Smooth muscle cell (in vitro differentiated cells): ENCODE data around the gene CAPN13. TPM values are rescaled to one million over a fixed set of nuclear protein-coding genes. Genes with fewer than 3 reads are reported as not detected.

Source experiments
- DNase-seq: peaks from one replicate; lab custom pipeline; 2025; ENCODE audit not compliant: unreplicated experiment; lab: John Stamatoyannopoulos, UW
- H2AFZ ChIP-seq: fragments of 200-600 bp; sonication (generic); 2 replicates; pipeline ENCODE4 v1.6.0; 2016; ENCODE audit warnings: antibody characterized with exemption, low read depth, mild to moderate bottlenecking
- H3F3A ChIP-seq: fragments of 200-600 bp; sonication (generic); 2 replicates; pipeline ENCODE4 v1.6.0; 2017; ENCODE audit warnings: antibody characterized with exemption, low read depth
- H3K27ac ChIP-seq: fragments of 200-600 bp; sonication (generic); 2 replicates; pipeline ENCODE4 v1.5.1; 2016; ENCODE audit warnings: low read depth, mild to moderate bottlenecking
- H3K27me3 ChIP-seq: fragments of 200-600 bp; sonication (generic); 2 replicates; pipeline ENCODE4 v1.6.1; 2016; ENCODE audit warnings: low read depth, mild to moderate bottlenecking
- H3K36me3 ChIP-seq: fragments of 200-600 bp; sonication (generic); 2 replicates; pipeline ENCODE4 v1.5.1; 2016; ENCODE audit warnings: low read depth
- H3K4me1 ChIP-seq: fragments of 200-600 bp; sonication (generic); 2 replicates; pipeline ENCODE4 v1.5.1; 2016; ENCODE audit warnings: low read depth
- H3K4me2 ChIP-seq: fragments of 200-600 bp; sonication (generic); 2 replicates; pipeline ENCODE4 v1.6.0; 2016; ENCODE audit warnings: mild to moderate bottlenecking
- H3K4me3 ChIP-seq: fragments of 200-600 bp; sonication (generic); 2 replicates; pipeline ENCODE4 v1.5.1; 2016; ENCODE audit warnings: mild to moderate bottlenecking
- H3K79me2 ChIP-seq: fragments of 200-600 bp; sonication (generic); 2 replicates; pipeline ENCODE4 v1.6.0; 2016; ENCODE audit warnings: low read depth, mild to moderate bottlenecking
- H3K9ac ChIP-seq: fragments of 200-600 bp; sonication (generic); 2 replicates; pipeline ENCODE4 v1.6.0; 2016; ENCODE audit warnings: low read depth
- H3K9me3 ChIP-seq: fragments of 200-600 bp; sonication (generic); replicated peaks from 2 replicates; pipeline ENCODE4 v1.5.1; 2016; ENCODE audit warnings: low read depth
- H4K20me1 ChIP-seq: fragments of 200-600 bp; sonication (generic); 2 replicates; pipeline ENCODE4 v1.6.0; 2016; ENCODE audit warnings: low read depth
- CTCF ChIP-seq: fragments of 200-600 bp; sonication (generic); IDR thresholded peaks from 2 replicates; pipeline ENCODE4 v1.5.1; 2017; ENCODE audit warnings: borderline replicate concordance, mild to moderate bottlenecking, antibody characterized with exemption; ENCODE audit not compliant: insufficient read depth, poor library complexity, severe bottlenecking
- WGBS: methylation state at CpG from one replicate; pipeline ENCODE4 v1.1.7; 2016; ENCODE audit warnings: low lambda C conversion rate; 5-methylcytosine and 5-hydroxymethylcytosine counted together
- polyA plus RNA-seq: library from polyadenylated mRNA; unstranded; fragments of >200 nt; fragmentation: Nextera tagmentation; extraction: Ambion mirVana; gene quantifications from 2 replicates; pipeline ENCODE4 v1.2.1, GENCODE V29; 2016
- total RNA-seq: library from RNA; depleted of rRNA; stranded (reverse); fragments of >200 nt; gene quantifications from 2 replicates; pipeline ENCODE4 v1.2.3, GENCODE V29; 2014

Gene CAPN13
- total and polyA plus RNA-seq, 2 experiments from 2014 or later: 0.04 to 0.40 TPM

GRCh38 chr2:30706534-30707303 lies 100.5 kb downstream of the CAPN13 start:
- Histone ChIP-seq H2AFZ (no peak overlapping the region), H3K9ac (no peak overlapping the region), H3K9me3 (no peaks in the 10 kb centered on the region), H3K79me2 (no peaks in the 10 kb centered on the region), H4K20me1 (no peaks in the 10 kb centered on the region), H3K27me3 (no peaks in the 10 kb centered on the region), H3K27ac (no peak overlapping the region), H3K4me2 (no peak overlapping the region), H3K4me3 (no peak overlapping the region), H3K4me1 (peaks cover 3% of the 10 kb centered on the region), H3K36me3 (no peaks in the 10 kb centered on the region), H3F3A (no peaks in the 10 kb centered on the region)
- WGBS: 78% methylated on average over 12 of the region's 12 CpGs
- DNase-seq: peak; percentile 4
- TF ChIP-seq CTCF: peak; percentile 80

GRCh38 chr2:30705711-30706533 lies 101.3 kb downstream of the CAPN13 start:
- H3K4me3 ChIP-seq: no peak overlapping the region
- H3K4me2 ChIP-seq: no peak overlapping the region
- peaks cover 2% of the 10 kb centered on the region for H3K9me3 ChIP-seq
- H3K27me3 ChIP-seq: no peaks in the 10 kb centered on the region
- H3K36me3 ChIP-seq: no peaks in the 10 kb centered on the region
- H2AFZ ChIP-seq: no peak overlapping the region
- H3K27ac ChIP-seq: no peak overlapping the region
- TF ChIP-seq CTCF: no peak
- DNase-seq: no peak
- H4K20me1 ChIP-seq: no peaks in the 10 kb centered on the region
- H3K4me1 ChIP-seq: peaks cover 3% of the 10 kb centered on the region
- no peak overlapping the region for H3K9ac ChIP-seq
- WGBS: 98% methylated on average over 10 of the region's 10 CpGs
- no peaks in the 10 kb centered on the region for H3F3A ChIP-seq
- H3K79me2 ChIP-seq: no peaks in the 10 kb centered on the region

GRCh38 chr2:30705056-30705455 lies 102.2 kb downstream of the CAPN13 start:
- no peak for DNase-seq

More at GRCh38 chr2:30705056-30705455, 102.2 kb downstream of the CAPN13 start:
- TF ChIP-seq CTCF: no peak
- Histone ChIP-seq H3K27ac (no peak overlapping the region), H4K20me1 (no peaks in the 10 kb centered on the region), H3K36me3 (no peaks in the 10 kb centered on the region), H3K79me2 (no peaks in the 10 kb centered on the region), H3K4me2 (no peak overlapping the region), H3K27me3 (no peaks in the 10 kb centered on the region), H3K4me3 (no peak overlapping the region), H3K9ac (no peak overlapping the region), H2AFZ (no peak overlapping the region), H3K9me3 (peaks cover 2% of the 10 kb centered on the region), H3F3A (no peaks in the 10 kb centered on the region), H3K4me1 (peaks cover 3% of the 10 kb centered on the region)
- 79% methylated on average over 5 of the region's 5 CpGs for WGBS
